Peyer's patch (tissue), 4 donors: ENCODE data around the gene PML. TPM values are rescaled to one million over a fixed set of nuclear protein-coding genes. Genes with fewer than 3 reads are reported as not detected.

Experiments
- DNase-seq, 3 donors: peaks; one replicate each; pipeline ENCODE4 v3.0.0-alpha.2; 2017 to 2019
- H3K27ac ChIP-seq, 4 donors: fragments of 200-600 bp; sonication (generic); one replicate each; pipeline ENCODE4 v1.5.1; 2016 to 2019
- H3K27me3 ChIP-seq, 2 donors: fragments of 200-600 bp; sonication (generic); one replicate each; pipeline ENCODE4 v1.5.1; 2019
- H3K36me3 ChIP-seq, 3 donors: fragments of 200-600 bp; sonication (generic); one replicate each; pipeline ENCODE4 v1.5.1; 2016 to 2019
- H3K4me1 ChIP-seq, 4 donors: fragments of 200-600 bp; sonication (generic); one replicate each; pipeline ENCODE4 v1.5.1; 2016 to 2019
- H3K4me3 ChIP-seq, 4 donors: fragments of 200-600 bp; sonication (generic); 1 replicate in 3 of 4; 2 replicates in 1 of 4; pipeline ENCODE4 v1.5.1; 2016 to 2019; ENCODE audit warnings: mild to moderate bottlenecking in 1 of 4
- H3K9me3 ChIP-seq, 4 donors: fragments of 200-600 bp; sonication (generic); one replicate each; pipeline ENCODE4 v1.5.1; 2016 to 2019; ENCODE audit warnings: mild to moderate bottlenecking in 1 of 4
- POLR2A ChIP-seq, 2 donors: fragments of 450-650 bp; IDR thresholded peaks; one replicate each; pipeline ENCODE4 v1.5.1; 2017; ENCODE audit warnings: antibody characterized with exemption in 2 of 2, mild to moderate bottlenecking in 2 of 2, moderate library complexity in 2 of 2
- total RNA-seq, 4 donors: library from RNA; depleted of rRNA; stranded (reverse); fragments of >200 nt; gene quantifications; one replicate each; pipeline ENCODE4 v1.1.0, GENCODE V29; 2016
- TF ChIP-seq, protein P1 (sequence below), 6 experiments: fragments of 450-650 bp in 4 of 6; fragments of 200-600 bp in 2 of 6; sonication (generic) in 1 of 6; IDR thresholded peaks; one replicate each; pipeline ENCODE4 v1.5.1; 2017 to 2019; ENCODE audit warnings: antibody characterized with exemption in 6 of 6, mild to moderate bottlenecking in 3 of 6, moderate library complexity in 1 of 6

The PML gene
- total RNA-seq, 4 donors from 2014 or later: 52.4 to 116 (median 82.9) TPM

DNA sequence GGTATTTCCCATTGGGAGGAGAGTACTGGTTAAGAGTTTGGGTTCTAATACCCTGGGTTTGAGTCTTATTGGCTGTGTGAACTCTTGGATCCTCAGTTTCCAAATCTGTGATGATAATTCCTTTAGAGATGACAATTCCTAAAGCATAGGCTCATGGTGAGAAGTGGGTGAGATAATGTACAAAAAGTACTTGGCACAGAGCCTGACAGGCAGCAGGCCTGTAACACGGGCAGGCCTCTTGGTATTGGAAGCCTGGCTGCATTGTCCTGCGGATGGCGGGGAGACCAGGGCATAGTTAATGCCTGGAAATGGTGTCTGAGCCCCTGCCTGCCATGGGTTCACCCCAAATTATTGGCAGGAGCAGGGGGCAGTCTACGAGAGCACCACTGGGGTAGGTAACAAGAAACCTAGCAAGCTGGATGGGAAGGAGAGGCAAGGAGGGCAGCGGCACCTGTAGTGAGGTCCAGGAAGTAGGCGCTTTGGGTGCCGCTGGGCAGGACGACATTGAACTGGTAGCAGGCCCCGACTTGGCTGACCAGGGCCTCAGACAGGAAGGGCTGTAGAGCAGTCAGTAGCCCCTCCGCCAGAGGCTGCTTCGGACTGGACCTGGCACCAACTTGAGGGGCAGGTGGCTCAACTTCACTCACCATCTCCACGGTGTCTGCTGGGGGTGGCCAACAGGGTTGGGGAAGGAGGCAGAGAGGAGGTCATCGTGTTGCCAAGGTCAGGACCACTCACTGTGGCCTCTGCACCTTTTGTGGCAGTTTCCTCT is 10.1 kb upstream of the PML start:
- peak overlapping the region in 3 of 4 donors; percentile 53 to 85 (median 68) for H3K27ac ChIP-seq
- DNase-seq: peak in 2 of 3 donors; percentile 14 to 43
- H3K4me3 ChIP-seq: no peak overlapping the region

DNA sequence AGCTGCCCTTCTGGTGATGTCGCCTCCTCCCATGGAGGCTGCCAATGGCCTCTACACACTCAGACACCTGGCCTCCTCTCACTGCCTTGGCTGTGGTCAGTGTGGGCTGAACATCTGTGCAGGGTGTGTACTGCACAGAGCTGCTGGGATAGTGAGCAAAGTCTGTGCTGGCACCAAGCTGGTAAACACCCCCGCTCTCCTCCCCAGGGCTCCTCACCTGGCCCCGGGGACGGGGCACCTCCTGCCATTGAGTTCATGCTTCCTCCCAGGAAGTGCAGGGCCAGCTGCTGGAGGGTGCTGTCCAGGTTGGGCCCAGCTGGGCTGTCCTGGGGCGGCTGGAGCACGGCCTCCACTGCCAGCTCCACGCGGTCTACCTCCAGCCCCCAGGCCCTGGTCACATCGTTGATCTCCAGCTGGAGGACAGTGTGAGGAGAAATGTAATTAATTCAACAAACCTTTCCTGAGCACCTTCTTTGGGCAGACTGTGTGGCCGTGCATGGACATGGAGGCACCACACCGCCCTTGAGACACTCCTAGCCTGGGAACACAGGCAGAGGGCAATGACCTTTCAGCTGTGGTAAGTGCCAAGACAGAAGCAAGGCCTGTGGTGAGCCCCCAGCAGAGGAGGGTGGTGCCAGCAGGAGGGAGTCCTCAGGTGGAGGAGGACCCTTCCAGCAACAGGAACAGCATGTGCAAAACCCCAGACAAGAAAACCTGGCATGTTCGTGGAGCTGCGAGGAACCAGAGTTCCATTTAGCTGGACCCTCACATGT is 9.2 kb upstream of the PML start:
- no peaks in the 10 kb centered on the region for H3K9me3 ChIP-seq
- TF ChIP-seq, protein P1, sequence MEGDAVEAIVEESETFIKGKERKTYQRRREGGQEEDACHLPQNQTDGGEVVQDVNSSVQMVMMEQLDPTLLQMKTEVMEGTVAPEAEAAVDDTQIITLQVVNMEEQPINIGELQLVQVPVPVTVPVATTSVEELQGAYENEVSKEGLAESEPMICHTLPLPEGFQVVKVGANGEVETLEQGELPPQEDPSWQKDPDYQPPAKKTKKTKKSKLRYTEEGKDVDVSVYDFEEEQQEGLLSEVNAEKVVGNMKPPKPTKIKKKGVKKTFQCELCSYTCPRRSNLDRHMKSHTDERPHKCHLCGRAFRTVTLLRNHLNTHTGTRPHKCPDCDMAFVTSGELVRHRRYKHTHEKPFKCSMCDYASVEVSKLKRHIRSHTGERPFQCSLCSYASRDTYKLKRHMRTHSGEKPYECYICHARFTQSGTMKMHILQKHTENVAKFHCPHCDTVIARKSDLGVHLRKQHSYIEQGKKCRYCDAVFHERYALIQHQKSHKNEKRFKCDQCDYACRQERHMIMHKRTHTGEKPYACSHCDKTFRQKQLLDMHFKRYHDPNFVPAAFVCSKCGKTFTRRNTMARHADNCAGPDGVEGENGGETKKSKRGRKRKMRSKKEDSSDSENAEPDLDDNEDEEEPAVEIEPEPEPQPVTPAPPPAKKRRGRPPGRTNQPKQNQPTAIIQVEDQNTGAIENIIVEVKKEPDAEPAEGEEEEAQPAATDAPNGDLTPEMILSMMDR (IDR thresholded peaks at IDR 0.05): no peak
- no peak for TF ChIP-seq POLR2A (IDR thresholded peaks at IDR 0.05)
- DNase-seq: peak in 2 of 3 donors; percentile 41 to 67
- H3K27me3 ChIP-seq: no peaks in the 10 kb centered on the region
- H3K36me3 ChIP-seq: no peaks in the 10 kb centered on the region
- peak overlapping the region; percentile 1 to 68 (median 34) for H3K27ac ChIP-seq
- H3K4me3 ChIP-seq: no peak overlapping the region
- H3K4me1 ChIP-seq: peaks cover 0 to 57% (median 25%) of the 10 kb centered on the region in 4 donors

More for the DNA sequence above, 10.1 kb upstream of the PML start:
- no peak for TF ChIP-seq POLR2A (IDR thresholded peaks at IDR 0.05)
- TF ChIP-seq, protein P1 (IDR thresholded peaks at IDR 0.05): no peak
- Histone ChIP-seq H3K9me3 (no peaks in the 10 kb centered on the region), H3K4me1 (peaks cover 0 to 50% (median 25%) of the 10 kb centered on the region in 4 donors), H3K27me3 (no peaks in the 10 kb centered on the region), H3K36me3 (no peaks in the 10 kb centered on the region)

DNA sequence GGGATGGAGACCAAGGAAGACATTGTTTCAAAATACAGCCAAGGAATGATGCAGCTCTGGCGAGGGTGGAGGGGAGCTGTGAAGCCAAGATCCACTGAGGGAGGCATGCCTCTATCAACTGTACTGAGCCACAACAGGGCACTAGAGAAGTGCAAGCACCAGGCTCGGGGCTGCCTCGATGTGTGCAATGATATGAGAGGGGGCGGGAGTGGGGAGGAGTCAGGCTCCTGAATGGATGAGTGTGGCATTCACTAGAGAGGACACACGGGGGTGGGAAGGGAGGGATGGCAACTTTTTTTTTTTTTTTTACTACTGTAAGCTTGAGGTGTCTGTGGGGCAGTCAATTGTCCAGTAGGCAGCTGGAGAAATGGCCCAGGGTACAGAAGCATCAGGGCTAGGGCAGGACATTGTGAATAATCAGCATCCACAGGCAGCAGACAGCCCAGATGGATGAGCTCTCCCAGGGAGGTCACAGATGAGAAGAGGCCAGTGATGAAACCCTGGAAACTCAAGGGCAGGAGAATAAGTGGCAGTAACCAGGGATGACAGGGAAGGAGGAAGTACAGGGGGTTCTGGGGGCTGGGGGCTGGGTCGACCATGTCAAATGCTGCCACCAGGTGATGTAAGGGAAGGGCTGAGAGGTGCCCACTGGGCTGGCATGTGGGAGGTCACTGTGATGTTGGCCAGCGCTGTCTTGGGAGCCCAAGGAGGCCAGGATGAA is 8.3 kb upstream of the PML start:
- Histone ChIP-seq H3K27me3 (no peaks in the 10 kb centered on the region), H3K36me3 (no peaks in the 10 kb centered on the region), H3K9me3 (no peaks in the 10 kb centered on the region), H3K4me3 (no peak overlapping the region), H3K27ac (peak overlapping the region in 1 of 4 donors; percentile 68), H3K4me1 (peaks cover 0 to 66% (median 26%) of the 10 kb centered on the region in 4 donors)
- peak in 1 of 3 donors; percentile 12 for DNase-seq
- no peak for TF ChIP-seq POLR2A (IDR thresholded peaks at IDR 0.05)
- TF ChIP-seq, protein P1 (IDR thresholded peaks at IDR 0.05): no peak

DNA sequence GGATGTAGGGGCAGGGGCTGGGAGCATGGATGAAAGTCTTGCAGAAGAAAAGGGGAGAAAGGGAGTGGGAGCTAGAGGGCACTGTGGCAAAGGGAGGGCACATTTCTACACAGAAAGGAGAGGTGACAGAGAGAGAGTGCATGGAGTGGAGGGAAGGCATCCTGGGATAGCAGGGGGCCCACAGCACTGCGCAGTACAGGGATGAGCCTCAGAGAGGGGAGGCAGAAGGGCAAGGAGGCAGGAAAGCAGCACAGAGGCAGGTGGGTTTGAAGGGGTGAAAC is 7.8 kb upstream of the PML start:
- DNase-seq: no peak
- Histone ChIP-seq H3K36me3 (no peaks in the 10 kb centered on the region), H3K4me3 (no peak overlapping the region), H3K4me1 (peaks cover 0 to 71% (median 31%) of the 10 kb centered on the region in 4 donors), H3K27ac (peak overlapping the region in 1 of 4 donors; percentile 35), H3K9me3 (no peaks in the 10 kb centered on the region), H3K27me3 (no peaks in the 10 kb centered on the region)
- TF ChIP-seq, protein P1 (IDR thresholded peaks at IDR 0.05): no peak
- TF ChIP-seq POLR2A (IDR thresholded peaks at IDR 0.05): no peak

DNA sequence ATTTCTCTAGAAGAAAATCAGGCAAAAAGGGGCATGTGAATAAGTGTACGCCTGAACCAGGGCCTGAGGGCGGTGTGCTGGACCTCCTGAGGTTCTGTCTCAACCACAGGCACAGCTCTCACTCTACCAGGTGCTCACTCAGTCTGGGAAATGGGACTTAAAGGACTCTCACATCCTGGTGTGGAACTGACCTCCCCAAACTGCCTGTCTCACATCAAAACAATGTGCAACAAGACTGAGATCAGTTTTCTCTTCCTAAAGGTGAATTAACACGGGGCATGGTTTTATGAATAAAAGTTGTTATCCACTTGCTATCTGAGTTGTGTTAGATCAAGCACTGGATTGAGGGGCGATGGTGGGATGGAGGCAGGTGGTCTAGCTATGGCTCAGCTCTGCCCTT is 7.3 kb upstream of the PML start:
- no peaks in the 10 kb centered on the region for H3K9me3 ChIP-seq
- TF ChIP-seq, protein P1 (IDR thresholded peaks at IDR 0.05): no peak
- no peak for TF ChIP-seq POLR2A (IDR thresholded peaks at IDR 0.05)
- no peaks in the 10 kb centered on the region for H3K36me3 ChIP-seq
- no peak for DNase-seq
- peak overlapping the region in 2 of 4 donors; percentile 15 to 35 for H3K27ac ChIP-seq
- no peak overlapping the region for H3K4me3 ChIP-seq
- H3K27me3 ChIP-seq: no peaks in the 10 kb centered on the region
- H3K4me1 ChIP-seq: peaks cover 0 to 66% (median 29%) of the 10 kb centered on the region in 4 donors
